ENCODE results near the gene ITPR2. TPM values are rescaled to one million over a fixed set of nuclear protein-coding genes. Genes with fewer than 3 reads are reported as not detected.
"Not testable (repeated sequence)": the region's sequence is repeated elsewhere in the genome, so short reads cannot be mapped to it uniquely, and the experiment has no call there.

Gene ITPR2
- polyA plus RNA-seq, 1 experiment: 3.5 TPM

GRCh38 chr12:26783131-26783526 lies 49.9 kb downstream of the ITPR2 start:
- Histone ChIP-seq H3K36me3 (ENCODE audit: control insufficient read depth, insufficient read depth, low read length) (no peaks in the 10 kb centered on the region), H3K4me3 (ENCODE audit: low read depth, low read length) (no peak overlapping the region), H3K27me3 (ENCODE audit: control insufficient read depth, insufficient read depth, low read length) (no peaks in the 10 kb centered on the region)
- CTCF ChIA-PET: no interaction called here
- no peak for TF ChIP-seq CTCF (IDR thresholded peaks at IDR 0.05; ENCODE audit: insufficient read depth, low read depth, low read length)
- POLR2A ChIA-PET: no interaction called here
- no peak for DNase-seq (ENCODE audit: low read depth)

GRCh38 chr12:26782372-26783130 lies 50.4 kb downstream of the ITPR2 start:
- no peak for DNase-seq (ENCODE audit: low read depth)
- Histone ChIP-seq H3K4me3 (ENCODE audit: low read depth, low read length) (no peak overlapping the region), H3K36me3 (ENCODE audit: control insufficient read depth, insufficient read depth, low read length) (no peaks in the 10 kb centered on the region), H3K27me3 (ENCODE audit: control insufficient read depth, insufficient read depth, low read length) (no peaks in the 10 kb centered on the region)
- CTCF ChIA-PET: no interaction called here
- TF ChIP-seq CTCF (IDR thresholded peaks at IDR 0.05; ENCODE audit: insufficient read depth, low read depth, low read length): no peak
- POLR2A ChIA-PET: no interaction called here

GRCh38 chr12:26780656-26781055 lies 52.3 kb downstream of the ITPR2 start:
- DNase-seq (ENCODE audit: low read depth); H3K4me3 ChIP-seq (ENCODE audit: low read depth, low read length); H3K36me3 ChIP-seq (ENCODE audit: control insufficient read depth, insufficient read depth, low read length); H3K27me3 ChIP-seq (ENCODE audit: control insufficient read depth, insufficient read depth, low read length); POLR2A ChIA-PET: not testable (repeated sequence)
- CTCF ChIA-PET: interaction anchor here (1.9 kb wide), 1 partner anchor 105 kb away, joined by 4 read pairs; no protein-coding TSS in a partner anchor

GRCh38 chr12:26778173-26778775 lies 54.7 kb downstream of the ITPR2 start:
- H3K4me3 ChIP-seq (ENCODE audit: low read depth, low read length); H3K27me3 ChIP-seq (ENCODE audit: control insufficient read depth, insufficient read depth, low read length); DNase-seq (ENCODE audit: low read depth); POLR2A ChIA-PET; CTCF ChIA-PET; H3K36me3 ChIP-seq (ENCODE audit: control insufficient read depth, insufficient read depth, low read length): not testable (repeated sequence)

- no peak for TF ChIP-seq CTCF (IDR thresholded peaks at IDR 0.05; ENCODE audit: insufficient read depth, low read depth, low read length)
- no peaks in the 10 kb centered on the region for H3K27me3 ChIP-seq (ENCODE audit: control insufficient read depth, insufficient read depth, low read length)
- CTCF ChIA-PET: no interaction called here
- POLR2A ChIA-PET: interaction anchor here (0.6 kb wide), 1 partner anchor 57 kb away, joined by 6 read pairs; no protein-coding TSS in a partner anchor
- H3K4me3 ChIP-seq (ENCODE audit: low read depth, low read length): no peak overlapping the region
- DNase-seq (ENCODE audit: low read depth): no peak
- no peaks in the 10 kb centered on the region for H3K36me3 ChIP-seq (ENCODE audit: control insufficient read depth, insufficient read depth, low read length)
Measured at GRCh38 chr12:26777236-26777635, 55.8 kb downstream of the ITPR2 start.

GRCh38 chr12:26775991-26776390 lies 57.0 kb downstream of the ITPR2 start:
- CTCF ChIA-PET; POLR2A ChIA-PET; H3K4me3 ChIP-seq (ENCODE audit: low read depth, low read length); DNase-seq (ENCODE audit: low read depth); H3K36me3 ChIP-seq (ENCODE audit: control insufficient read depth, insufficient read depth, low read length); H3K27me3 ChIP-seq (ENCODE audit: control insufficient read depth, insufficient read depth, low read length): not testable (repeated sequence)

Data from BJ (cell line).